Left lung (tissue), 10 donors: Measurements from ENCODE around the gene SCAPER. TPM values are rescaled to one million over a fixed set of nuclear protein-coding genes. Genes with fewer than 3 reads are reported as not detected.
"Not testable (repeated sequence)": the region's sequence is repeated elsewhere in the genome, so short reads cannot be mapped to it uniquely, and the experiment has no call there.

ENCODE experiments used
- ATAC-seq: fragments of 200-7000 bp; cut with Tn5 transposase; one replicate; pipeline ENCODE4 v1.9.1; 2020; ENCODE audit warnings: moderate library complexity
- DNase-seq, 4 donors: peaks; one replicate each; pipeline ENCODE4 v3.0.0-alpha.2; 2013 to 2020
- H3K27ac ChIP-seq, 2 donors: fragments of 200-600 bp; sonication (generic) in 1 of 2; one replicate each; pipeline versions ENCODE4 v1.5.0 to v1.8.0; 2020 to 2021
- H3K27me3 ChIP-seq, 2 donors: fragments of 200-600 bp; sonication (generic) in 1 of 2; one replicate each; pipeline versions ENCODE4 v1.5.0 to v1.8.0; 2020 to 2021
- H3K36me3 ChIP-seq, 2 donors: fragments of 200-600 bp; sonication (generic) in 1 of 2; one replicate each; pipeline versions ENCODE4 v1.5.0 to v1.8.0; 2020 to 2021
- H3K4me1 ChIP-seq, 2 donors: fragments of 200-600 bp; one replicate each; pipeline ENCODE4 v1.8.0; 2021
- H3K4me3 ChIP-seq, 2 donors: fragments of 200-600 bp; sonication (generic) in 1 of 2; one replicate each; pipeline versions ENCODE4 v1.5.0 to v1.8.0; 2020 to 2021; ENCODE audit warnings: mild to moderate bottlenecking in 1 of 2
- H3K9me3 ChIP-seq, 2 donors: fragments of 200-600 bp; sonication (generic) in 1 of 2; one replicate each; pipeline versions ENCODE4 v1.5.0 to v1.8.0; 2020 to 2021
- CTCF ChIP-seq, 2 donors: fragments of 200-600 bp; sonication (generic) in 1 of 2; IDR thresholded peaks; one replicate each; pipeline versions ENCODE4 v1.5.0 to v1.8.0; 2021; ENCODE audit warnings: antibody characterized with exemption in 2 of 2
- intact Hi-C, 2 donors: fragments of 100-400 bp; cut with DNase I; formaldehyde crosslinking; loops; one replicate each; pipeline versions ENCODE4 v1.11.2 to v1.14.2; 2022
- polyA plus RNA-seq, 6 donors: library from polyadenylated mRNA; unstranded; fragments of 120-200 nt; gene quantifications; one replicate each; pipeline ENCODE4 v1.2.1, GENCODE V29; 2013; ENCODE audit not compliant: insufficient read length in 6 of 6
- total RNA-seq, 2 donors: library from RNA; stranded (reverse); fragmentation: NEBNext Ultra II Directional; extraction: Animal tissue kit (Norgen Biotek cat#: 25700); gene quantifications; one replicate each; pipeline ENCODE4 v1.2.1, GENCODE V29; 2021
- donor health status: DM: no; HTN: yes; CAD: no.
- donor health status: DM: no; HTN: no; CAD: no.

SCAPER gene
- total and polyA plus RNA-seq, 8 donors, result 18.3 to 30.0 (median 26.6) TPM

GRCh38 chr15:76502678-76503077, 402.5 kb downstream of the SCAPER start:
- H3K27me3 ChIP-seq, result no peaks in the 10 kb centered on the region
- TF ChIP-seq CTCF (IDR thresholded peaks at IDR 0.05), result no peak
- peaks cover 0 to 5% of the 10 kb centered on the region in 2 donors for H3K36me3 ChIP-seq
- ATAC-seq (no peak), DNase-seq (no peak)
- intact Hi-C loops, result no loop called here
- peaks cover 0 to 3% of the 10 kb centered on the region in 2 donors for H3K9me3 ChIP-seq
- H3K27ac ChIP-seq, result no peak overlapping the region
- no peaks in the 10 kb centered on the region for H3K4me1 ChIP-seq
- no peak overlapping the region for H3K4me3 ChIP-seq

- H3K36me3 ChIP-seq, DNase-seq, intact Hi-C loops, H3K4me1 ChIP-seq, H3K9me3 ChIP-seq, H3K27ac ChIP-seq, H3K27me3 ChIP-seq, H3K4me3 ChIP-seq, ATAC-seq: not testable (repeated sequence)
These were observed 403.0 kb downstream of the SCAPER start for GRCh38 chr15:76502185-76502584.

- intact Hi-C loops, result no loop called here
- Histone ChIP-seq H3K4me1 (no peaks in the 10 kb centered on the region), H3K27ac (no peak overlapping the region), H3K36me3 (peaks cover 0 to 5% of the 10 kb centered on the region in 2 donors), H3K27me3 (no peaks in the 10 kb centered on the region), H3K9me3 (peaks cover 0 to 3% of the 10 kb centered on the region in 2 donors), H3K4me3 (no peak overlapping the region)
- no peak for TF ChIP-seq CTCF (IDR thresholded peaks at IDR 0.05)
- peak in 1 of 4 donors; percentile 30 for DNase-seq
- ATAC-seq, result peak; percentile 95
These were observed 403.4 kb downstream of the SCAPER start for GRCh38 chr15:76501726-76502125.

GRCh38 chr15:76501011-76501410, 404.1 kb downstream of the SCAPER start:
- H3K27ac ChIP-seq, result no peak overlapping the region
- no peak overlapping the region for H3K4me3 ChIP-seq

GRCh38 chr15:76495487-76495886, 409.7 kb downstream of the SCAPER start:
- Histone ChIP-seq H3K36me3 (no peaks in the 10 kb centered on the region), H3K4me3 (no peak overlapping the region), H3K4me1 (no peaks in the 10 kb centered on the region), H3K27ac (no peak overlapping the region), H3K27me3 (no peaks in the 10 kb centered on the region), H3K9me3 (no peaks in the 10 kb centered on the region)
- intact Hi-C loops, result no loop called here
- TF ChIP-seq CTCF (IDR thresholded peaks at IDR 0.05), result no peak
- DNase-seq (no peak), ATAC-seq (no peak)

More at GRCh38 chr15:76501011-76501410, 404.1 kb downstream of the SCAPER start:
- no peak for TF ChIP-seq CTCF (IDR thresholded peaks at IDR 0.05)
- H3K9me3 ChIP-seq, result peaks cover 0 to 3% of the 10 kb centered on the region in 2 donors
- ATAC-seq (no peak), DNase-seq (no peak)
- intact Hi-C loops, result no loop called here
- no peaks in the 10 kb centered on the region for H3K27me3 ChIP-seq
- H3K4me1 ChIP-seq, result no peaks in the 10 kb centered on the region
- H3K36me3 ChIP-seq, result peaks cover 0 to 5% of the 10 kb centered on the region in 2 donors

- DNase-seq (no peak), ATAC-seq (no peak)
- Histone ChIP-seq H3K4me3 (no peak overlapping the region), H3K36me3 (no peaks in the 10 kb centered on the region), H3K9me3 (no peaks in the 10 kb centered on the region), H3K27me3 (no peaks in the 10 kb centered on the region), H3K4me1 (no peaks in the 10 kb centered on the region), H3K27ac (no peak overlapping the region)
- no peak for TF ChIP-seq CTCF (IDR thresholded peaks at IDR 0.05)
- intact Hi-C loops, result no loop called here
These were observed 412.6 kb downstream of the SCAPER start for GRCh38 chr15:76492538-76492937.
